Measurements from ENCODE around the gene SCAPER.
"Not testable (repeated sequence)": the region's sequence is repeated elsewhere in the genome, so short reads cannot be mapped to it uniquely, and the experiment has no call there.

SCAPER gene

GRCh38 chr15:76553102-76553501, 352.0 kb downstream of the SCAPER start:
- no peak for DNase-seq

- no peak for DNase-seq
Observed at GRCh38 chr15:76546805-76547204, 358.3 kb downstream of the SCAPER start.

- DNase-seq = no peak
Observed at GRCh38 chr15:76533995-76534394, 371.1 kb downstream of the SCAPER start.

- no peak for DNase-seq
Observed at GRCh38 chr15:76533060-76533820, 371.9 kb downstream of the SCAPER start.

DNA sequence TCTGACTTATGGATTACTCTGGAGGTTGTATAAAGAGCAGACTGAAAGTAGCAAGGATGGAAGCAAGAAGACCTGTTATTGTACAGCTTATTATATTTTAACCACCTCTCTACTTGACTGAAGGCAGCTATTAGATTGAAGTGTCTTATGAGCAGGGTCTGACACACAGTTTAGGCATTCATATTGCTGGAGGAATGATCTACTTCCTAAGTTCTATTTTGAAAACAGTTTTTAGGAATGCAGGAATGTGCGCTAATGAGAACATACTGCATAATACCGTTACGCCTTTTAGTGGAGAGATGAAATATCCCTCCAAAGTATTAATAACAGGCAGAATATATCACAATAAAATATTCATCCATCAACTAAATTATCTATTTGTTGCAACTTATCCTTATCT, 375.2 kb downstream of the SCAPER start:
- no peak for DNase-seq

DNA sequence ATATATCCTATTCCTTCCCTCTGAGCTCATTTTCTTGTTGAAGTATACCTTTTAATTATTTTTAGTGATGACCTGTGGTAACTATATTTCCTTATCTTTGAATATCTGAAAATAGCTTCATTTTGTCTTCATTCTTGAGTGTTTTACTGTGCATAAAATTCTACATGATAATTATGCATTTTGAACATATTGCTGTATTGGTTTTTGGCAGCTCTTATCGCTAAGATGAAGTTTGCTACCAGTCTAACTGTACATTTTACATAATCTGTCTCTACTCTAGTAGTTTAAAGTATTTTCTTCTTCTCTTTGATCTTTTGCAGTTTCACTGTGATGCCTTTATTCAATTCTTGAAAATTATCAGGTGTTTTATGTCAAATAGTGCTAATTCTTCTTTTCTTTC, 379.0 kb downstream of the SCAPER start:
- no peak for DNase-seq

DNA sequence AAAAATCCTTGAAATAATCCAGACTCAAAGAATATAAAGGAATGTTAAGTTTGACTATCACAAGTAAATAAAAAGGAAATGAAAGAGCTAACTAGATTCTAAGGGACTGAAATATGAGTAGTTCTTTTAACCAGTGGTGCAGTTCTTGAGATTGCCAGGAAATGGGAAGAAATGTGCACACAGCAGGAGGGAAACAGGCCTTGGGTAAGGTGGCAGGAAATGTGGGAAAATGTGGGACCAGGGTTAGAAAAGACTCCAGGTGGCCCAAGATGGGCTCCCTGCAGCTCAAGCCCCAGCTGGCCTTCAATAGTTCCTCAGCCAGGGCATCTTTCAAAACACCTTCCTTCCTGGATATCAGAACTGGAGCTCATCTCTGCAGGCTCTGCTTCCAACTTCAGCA, 387.2 kb downstream of the SCAPER start:
- DNase-seq = no peak

DNA sequence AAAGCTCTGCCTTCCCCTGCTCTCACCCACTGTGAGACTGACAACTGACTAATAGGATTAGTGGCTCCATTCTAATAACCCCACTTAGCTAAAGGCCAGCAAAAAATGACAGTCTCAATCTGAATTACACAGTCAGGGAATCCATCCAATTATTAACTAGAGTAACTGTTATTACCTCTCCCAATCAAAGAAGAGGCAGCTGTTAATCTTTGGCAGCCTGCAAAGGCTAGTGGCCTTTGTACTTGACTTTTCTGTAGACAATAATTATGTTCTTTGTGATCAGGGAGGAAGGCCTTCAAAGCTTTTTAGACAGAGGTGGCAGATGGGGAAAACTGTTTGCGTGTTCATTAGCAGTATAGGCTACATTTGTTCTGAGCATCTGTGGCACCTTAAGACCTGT, 390.9 kb downstream of the SCAPER start:
- no peak for DNase-seq

DNA sequence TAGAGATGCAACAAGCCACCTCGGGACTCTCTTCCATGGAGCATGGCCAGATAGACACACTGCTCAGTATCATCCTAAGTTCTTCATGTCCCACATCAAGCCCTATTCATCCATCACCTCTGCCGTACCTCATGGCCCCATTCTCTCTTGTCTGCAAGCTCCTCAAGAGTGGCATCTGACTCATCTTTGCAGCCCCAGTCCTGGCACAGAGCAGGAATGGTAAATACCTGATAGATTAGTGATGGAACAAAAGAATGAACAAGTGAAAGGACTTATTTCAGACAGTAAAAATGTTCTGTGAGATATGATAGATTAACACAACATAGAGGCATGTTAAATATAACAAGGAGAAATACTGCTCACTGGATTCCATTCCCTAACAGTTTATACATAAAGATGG, 392.2 kb downstream of the SCAPER start:
- no peak for DNase-seq

GRCh38 chr15:76510663-76511062, 394.5 kb downstream of the SCAPER start:
- not testable (repeated sequence) for DNase-seq

GRCh38 chr15:76503804-76504203, 401.3 kb downstream of the SCAPER start:
- no peak for DNase-seq

DNA sequence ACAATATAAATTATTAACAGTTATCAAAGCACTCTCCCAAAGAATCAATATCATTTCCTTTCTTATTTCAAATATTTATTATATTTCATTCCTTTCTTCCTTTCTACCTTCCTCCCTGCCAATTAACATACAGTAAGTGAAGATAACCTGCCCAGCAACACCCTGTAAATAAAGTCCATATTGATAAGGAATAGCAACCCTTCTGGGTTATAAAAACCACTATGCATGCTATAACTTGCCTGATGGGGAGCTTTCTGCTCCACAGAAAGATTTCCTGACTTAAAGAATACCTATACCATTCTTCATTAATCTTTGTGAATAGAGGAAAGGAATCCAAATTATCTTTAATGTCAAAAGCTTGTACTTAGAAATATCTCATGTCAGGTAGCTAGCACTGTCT, 402.0 kb downstream of the SCAPER start:
- DNase-seq = no peak

DNA sequence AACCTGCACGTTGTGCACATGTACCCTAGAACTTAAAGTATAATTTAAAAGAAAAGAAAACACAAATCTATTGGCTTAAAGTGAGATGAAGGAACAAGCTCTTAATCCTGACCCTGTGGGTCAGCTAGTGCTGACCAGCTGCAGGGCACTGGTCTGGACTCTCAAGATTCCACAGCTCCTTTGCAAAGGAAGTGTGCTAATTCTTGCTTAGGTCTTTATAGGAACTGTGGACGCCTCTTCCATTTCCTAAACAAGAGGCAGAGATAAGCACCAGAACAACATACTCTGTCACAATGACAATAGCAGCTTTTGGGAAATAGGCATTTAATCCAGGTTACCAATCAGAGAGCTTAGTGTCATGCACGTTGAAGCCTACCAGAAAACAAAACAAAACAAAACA, 402.5 kb downstream of the SCAPER start:
- no peak for DNase-seq

DNA sequence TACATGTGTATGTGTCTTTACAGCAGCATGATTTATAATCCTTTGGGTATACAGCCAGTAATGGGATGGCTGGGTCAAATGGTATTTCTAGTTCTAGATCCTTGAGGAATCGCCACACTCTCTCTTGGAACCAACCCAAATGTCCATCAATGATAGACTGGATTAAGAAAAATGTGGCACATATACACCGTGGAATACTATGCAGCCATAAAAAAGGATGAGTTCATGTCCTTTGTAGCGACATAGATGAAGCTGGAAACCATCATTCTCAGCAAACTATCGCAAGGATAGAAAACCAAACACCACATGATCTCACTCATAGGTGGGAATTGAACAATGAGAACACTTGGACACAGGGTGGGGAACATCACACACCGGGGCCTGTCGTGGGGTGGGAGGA, 403.0 kb downstream of the SCAPER start:
- not testable (repeated sequence) for DNase-seq

DNA sequence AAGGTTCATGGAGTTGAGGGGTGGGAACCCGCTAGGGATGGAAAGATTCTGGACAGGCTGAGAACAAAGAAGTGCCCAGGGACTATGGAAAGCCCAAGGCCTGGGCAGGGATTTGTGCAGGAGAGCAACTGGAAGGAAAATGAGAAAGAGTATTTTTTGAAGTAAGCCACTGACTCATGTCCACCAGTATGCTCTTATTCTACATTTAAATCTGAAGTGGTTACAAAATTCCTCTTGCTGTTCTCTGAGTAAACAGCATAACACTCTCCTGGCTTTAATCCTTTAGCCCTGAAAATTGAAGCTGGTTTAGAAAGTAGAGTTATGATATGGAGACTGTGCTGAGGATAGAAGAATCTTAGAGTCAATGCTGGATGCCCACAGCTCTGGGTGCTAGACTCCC, 403.4 kb downstream of the SCAPER start:
- DNase-seq = no peak

DNA sequence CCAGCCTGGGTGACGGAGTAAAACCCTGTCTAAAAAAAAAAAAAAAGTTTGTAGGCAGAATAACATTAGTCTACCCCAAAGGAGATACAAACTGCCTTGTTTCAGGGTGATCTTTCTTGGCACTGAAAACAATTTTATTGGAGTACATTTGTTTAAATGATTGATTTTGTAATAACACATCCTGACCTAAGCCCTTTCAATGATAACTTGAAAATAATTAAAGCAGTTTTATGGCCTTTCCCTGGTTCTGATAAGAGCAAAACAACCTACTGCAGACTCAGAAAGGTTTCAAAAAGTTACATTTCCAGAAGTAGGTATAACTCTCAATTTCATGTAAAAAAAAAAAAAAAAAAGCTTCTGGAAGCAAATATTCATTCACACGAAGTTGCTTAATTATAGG, 404.1 kb downstream of the SCAPER start:
- no peak for DNase-seq

DNA sequence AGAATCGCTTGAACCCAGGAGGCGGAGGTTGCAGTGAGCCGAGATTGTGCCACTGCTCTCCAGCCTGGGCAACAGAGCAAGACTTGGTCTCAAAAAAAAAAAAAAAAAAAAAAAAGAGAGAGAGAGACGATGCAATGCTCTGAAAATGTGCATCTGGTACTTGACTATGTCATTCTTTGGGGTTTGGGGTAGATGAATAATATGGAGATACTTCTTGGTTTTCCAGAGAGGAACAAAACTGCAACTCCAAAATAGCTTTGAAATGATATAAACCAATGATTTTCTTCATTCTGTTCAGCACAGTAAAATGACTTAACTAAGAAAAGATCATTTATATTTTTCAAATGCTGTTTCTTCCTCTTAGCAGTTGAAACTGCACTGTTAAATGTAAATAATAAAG, 409.7 kb downstream of the SCAPER start:
- no peak for DNase-seq

DNA sequence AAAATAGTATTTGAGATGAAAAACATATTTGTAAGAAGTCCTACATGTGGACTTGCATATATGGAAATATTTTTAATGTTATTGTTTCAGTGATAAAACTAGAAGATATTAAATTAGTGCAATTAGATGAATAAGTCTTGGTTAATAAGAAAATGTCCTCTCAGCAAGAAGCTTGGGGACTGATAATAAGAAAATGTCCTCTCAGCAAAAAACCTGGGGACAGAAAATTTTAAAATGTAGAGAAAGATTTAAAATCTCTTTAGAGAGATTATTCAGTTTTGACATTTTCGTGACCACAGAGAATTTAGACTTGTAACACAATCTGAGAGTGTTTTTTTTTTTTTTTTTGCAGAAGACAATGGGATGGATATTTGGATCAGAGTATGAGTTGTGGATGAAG, 412.6 kb downstream of the SCAPER start:
- DNase-seq = no peak

DNA sequence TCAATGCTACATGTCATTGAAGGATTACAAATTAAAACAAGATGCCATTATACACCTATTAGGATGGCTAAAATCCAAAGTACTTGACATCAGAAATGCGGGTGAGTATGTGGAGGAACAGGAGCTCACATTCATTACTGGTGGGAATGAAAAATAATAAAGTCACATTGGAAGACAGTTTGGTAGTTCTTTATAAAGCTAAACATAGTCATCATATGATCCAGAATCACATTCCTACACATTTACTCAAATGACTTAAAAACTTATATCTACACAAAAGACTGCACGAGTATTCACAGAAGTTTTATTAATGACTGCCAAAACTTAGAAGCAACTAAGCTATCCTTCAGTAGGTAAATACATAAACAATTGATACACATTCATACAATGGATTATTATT, 421.4 kb downstream of the SCAPER start:
- DNase-seq = no peak

DNA sequence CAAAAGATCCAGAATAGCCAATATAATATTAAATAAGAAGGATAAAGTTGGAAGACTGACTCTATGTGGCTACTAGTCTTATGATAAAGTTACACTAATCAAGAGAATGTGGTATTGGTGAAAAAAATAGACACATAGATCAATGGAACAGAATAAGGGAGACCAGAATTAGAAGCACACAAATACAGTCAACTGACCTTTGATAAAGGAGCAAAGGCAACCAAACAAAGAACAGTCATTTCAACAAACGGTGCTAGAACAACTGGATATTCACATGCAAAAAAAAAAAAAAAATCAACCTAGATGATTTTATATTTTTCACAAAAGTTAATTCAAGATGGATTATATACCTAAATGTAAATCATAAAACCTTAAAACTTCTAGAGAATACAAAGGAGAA, 422.1 kb downstream of the SCAPER start:
- no peak for DNase-seq

DNA sequence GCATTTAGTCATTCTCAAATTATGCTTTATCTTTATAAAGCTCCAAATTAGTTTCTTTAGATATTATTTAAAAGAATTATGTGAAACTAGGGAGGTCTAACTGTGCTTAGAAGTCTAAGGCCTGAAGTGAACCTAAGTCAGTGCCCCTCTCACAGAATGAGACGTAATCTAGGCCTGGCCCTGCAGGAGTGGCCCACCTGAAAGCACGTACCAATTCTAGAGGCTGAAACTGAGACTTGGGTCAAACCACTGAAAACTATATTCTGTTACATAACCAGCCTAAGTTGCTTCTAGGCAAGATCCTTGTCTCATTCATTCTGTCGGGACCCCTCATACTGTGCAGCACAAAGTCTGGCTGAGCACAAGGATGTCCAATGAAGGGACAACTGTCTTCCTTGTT, 424.9 kb downstream of the SCAPER start:
- DNase-seq = no peak

DNA sequence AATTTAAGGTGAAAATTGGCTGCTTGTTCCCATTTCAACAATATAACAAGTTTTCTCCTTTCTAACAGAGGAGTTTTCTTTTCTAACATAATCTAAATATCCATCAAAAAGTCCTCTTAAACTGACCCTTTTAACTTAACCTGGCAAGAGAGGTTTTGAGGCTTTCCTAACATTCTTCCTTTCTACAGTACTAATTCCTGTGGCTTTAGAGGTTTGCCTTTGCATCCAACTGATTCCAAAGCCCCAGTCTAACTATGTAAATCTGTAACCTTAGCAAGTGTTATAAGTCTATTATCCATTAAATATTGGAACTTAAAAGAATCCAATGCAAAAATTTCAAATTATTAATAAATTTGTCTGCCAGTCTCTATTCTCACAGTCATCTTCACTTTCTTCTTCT, 434.4 kb downstream of the SCAPER start:
- DNase-seq = no peak

DNA sequence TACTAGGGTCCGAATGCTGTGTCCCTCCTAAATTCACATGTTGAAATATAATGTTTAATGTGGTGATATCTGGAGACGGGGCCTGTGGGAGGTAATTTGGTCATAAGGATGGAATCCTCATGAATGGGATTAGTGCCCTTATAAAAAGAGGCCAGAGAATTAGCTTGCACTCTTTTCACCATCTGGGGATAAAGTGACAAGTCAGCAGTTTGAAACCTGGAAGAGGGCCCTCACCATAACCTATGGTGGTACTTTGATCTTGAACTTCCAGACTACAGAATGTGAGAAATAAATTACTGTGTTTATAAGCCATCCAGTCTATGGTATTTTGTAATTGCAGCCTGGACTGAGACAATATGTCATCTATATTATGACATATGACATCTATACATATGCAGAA, 436.4 kb downstream of the SCAPER start:
- DNase-seq = no peak

DNA sequence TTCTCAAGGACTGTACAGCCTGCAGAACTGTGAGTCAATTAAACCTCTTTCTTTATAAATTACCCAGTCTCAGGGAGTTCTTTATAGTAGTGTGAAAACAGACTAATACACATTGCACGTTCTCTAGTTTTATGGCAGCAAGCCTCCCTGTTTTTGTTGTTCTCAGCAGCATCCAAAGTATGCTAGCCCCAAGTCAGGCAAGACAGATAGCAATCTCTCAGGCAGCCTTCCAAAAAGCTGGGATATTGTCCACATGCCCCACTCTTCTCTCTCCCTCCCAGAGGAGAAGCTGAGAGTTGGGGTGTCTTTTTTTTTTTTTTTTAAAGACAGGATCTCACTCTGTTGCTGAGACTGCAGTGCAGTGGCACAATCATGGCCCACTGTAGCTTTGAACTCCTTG, 438.0 kb downstream of the SCAPER start:
- DNase-seq = no peak

- no peak for DNase-seq
Observed at GRCh38 chr15:76465728-76466127, 439.4 kb downstream of the SCAPER start.

DNA sequence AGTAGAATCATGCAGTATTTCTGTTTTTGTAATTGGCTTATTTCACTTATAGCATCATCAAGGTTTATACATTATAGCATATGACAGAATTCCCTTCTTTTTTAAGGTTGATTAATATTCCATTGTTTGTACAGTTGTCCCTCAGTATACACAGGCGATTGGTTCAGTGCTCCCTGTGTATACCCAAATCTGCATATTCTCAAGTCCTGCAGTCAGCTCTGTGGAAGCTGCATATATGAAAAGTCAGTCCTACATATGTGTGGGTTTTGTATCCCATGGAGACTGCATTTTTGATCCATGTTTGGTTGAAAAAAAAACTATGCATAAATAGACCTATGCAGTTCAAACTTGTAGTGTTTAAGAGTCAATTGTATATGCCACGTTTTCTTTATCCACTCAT, 440.9 kb downstream of the SCAPER start:
- DNase-seq = no peak

All from stimulated activated CD4-positive, alpha-beta T cell treated with anti-CD3 and anti-CD28 coated beads, Interleukin-15, amount 100 ng/mL, for 24 hours (primary cell).